ENCODE data around the gene PUS7. TPM values are rescaled to one million over a fixed set of nuclear protein-coding genes. Genes with fewer than 3 reads are reported as not detected.
"Not testable (repeated sequence)": the region's sequence is repeated elsewhere in the genome, so short reads cannot be mapped to it uniquely, and the experiment has no call there.

Gene PUS7
- total and polyA plus RNA-seq, 8 donors, result 0.58 to 24.2 (median 9.2) TPM

DNA sequence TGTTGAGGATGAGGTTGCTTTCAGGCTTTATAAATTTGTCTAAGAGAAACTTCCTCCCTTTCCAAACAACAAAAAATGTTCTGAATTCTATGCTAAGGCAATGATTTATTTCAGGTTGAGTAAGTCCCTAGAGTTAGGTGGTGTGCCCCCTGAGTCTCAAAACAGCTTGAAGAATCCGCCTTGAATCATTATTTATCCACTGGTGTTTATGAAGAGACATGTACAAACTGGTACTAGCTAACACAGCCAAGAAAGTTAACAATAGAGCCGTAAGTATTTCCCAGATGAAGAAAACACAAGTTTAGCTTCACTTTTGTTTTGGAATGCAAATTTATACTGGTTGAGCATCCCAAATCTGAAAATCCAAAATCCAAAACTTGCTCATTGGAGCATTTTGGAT is 67.2 kb downstream of the PUS7 start:
- no peaks in the 10 kb centered on the region for H3K9me3 ChIP-seq
- TF ChIP-seq POLR2A (IDR thresholded peaks at IDR 0.05) (no peak), EP300 (IDR thresholded peaks at IDR 0.05) (no peak), POLR2AphosphoS5 (IDR thresholded peaks at IDR 0.05) (no peak)
- TF ChIP-seq, protein P1, sequence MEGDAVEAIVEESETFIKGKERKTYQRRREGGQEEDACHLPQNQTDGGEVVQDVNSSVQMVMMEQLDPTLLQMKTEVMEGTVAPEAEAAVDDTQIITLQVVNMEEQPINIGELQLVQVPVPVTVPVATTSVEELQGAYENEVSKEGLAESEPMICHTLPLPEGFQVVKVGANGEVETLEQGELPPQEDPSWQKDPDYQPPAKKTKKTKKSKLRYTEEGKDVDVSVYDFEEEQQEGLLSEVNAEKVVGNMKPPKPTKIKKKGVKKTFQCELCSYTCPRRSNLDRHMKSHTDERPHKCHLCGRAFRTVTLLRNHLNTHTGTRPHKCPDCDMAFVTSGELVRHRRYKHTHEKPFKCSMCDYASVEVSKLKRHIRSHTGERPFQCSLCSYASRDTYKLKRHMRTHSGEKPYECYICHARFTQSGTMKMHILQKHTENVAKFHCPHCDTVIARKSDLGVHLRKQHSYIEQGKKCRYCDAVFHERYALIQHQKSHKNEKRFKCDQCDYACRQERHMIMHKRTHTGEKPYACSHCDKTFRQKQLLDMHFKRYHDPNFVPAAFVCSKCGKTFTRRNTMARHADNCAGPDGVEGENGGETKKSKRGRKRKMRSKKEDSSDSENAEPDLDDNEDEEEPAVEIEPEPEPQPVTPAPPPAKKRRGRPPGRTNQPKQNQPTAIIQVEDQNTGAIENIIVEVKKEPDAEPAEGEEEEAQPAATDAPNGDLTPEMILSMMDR (IDR thresholded peaks at IDR 0.05), result no peak
- no peak overlapping the region for H3K27ac ChIP-seq
- H3K36me3 ChIP-seq, result peaks cover 0 to 38% (median 28%) of the 10 kb centered on the region in 4 donors
- 26 to 71% (median 63%) methylated on average over 2 of the region's 2 CpGs for WGBS, 5 donors
- intact Hi-C loops (cut with DNase I; ENCODE audit: low total_unique reads), result no loop called here
- H3K4me1 ChIP-seq, result peaks cover 0 to 10% (median 3%) of the 10 kb centered on the region in 4 donors
- no peak for DNase-seq
- no peak overlapping the region for H3K4me3 ChIP-seq
- no peaks in the 10 kb centered on the region for H3K27me3 ChIP-seq

DNA sequence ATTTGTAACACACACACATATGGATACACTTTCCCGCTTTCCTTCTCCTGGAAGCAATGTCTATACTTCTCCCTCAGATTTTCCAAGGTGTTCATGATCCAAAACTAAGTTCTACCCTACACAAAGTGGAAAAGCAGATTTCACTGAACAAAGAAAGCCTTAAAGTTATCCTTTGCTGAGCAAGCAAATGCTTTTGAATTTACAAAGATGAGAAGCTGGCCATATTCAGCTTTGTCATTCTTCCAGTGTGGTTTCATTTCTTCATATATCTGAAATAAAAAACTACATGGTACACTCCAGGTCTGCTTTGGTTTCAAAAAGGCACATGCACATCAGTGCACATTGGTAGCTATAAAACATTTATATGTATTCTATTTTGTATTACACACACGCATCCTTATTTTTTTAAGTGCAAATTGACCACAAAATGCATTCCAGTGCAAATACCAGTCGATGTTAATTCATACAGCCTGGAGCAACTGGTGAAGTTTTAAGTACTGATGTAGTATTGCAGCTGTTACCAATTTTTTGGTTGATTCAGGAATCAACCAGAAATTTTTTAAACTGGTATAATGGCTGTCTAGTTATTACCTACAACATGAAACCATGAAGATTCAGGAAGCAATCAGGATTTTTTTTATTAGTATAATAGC is 67.8 kb downstream of the PUS7 start:
- H3K27me3 ChIP-seq, result no peaks in the 10 kb centered on the region
- H3K36me3 ChIP-seq, result peaks cover 0 to 31% (median 26%) of the 10 kb centered on the region in 4 donors
- 56 to 66% (median 59%) methylated on average over 3 of the region's 3 CpGs for WGBS, 5 donors
- peaks cover 0 to 10% (median 3%) of the 10 kb centered on the region in 4 donors for H3K4me1 ChIP-seq
- H3K9me3 ChIP-seq, result no peaks in the 10 kb centered on the region
- no peak overlapping the region for H3K4me3 ChIP-seq
- TF ChIP-seq, protein P1 (IDR thresholded peaks at IDR 0.05), result no peak
- TF ChIP-seq EP300 (IDR thresholded peaks at IDR 0.05) (no peak), POLR2AphosphoS5 (IDR thresholded peaks at IDR 0.05) (no peak), POLR2A (IDR thresholded peaks at IDR 0.05) (no peak)
- no peak for DNase-seq
- H3K27ac ChIP-seq, result no peak overlapping the region
- intact Hi-C loops (cut with DNase I; ENCODE audit: low total_unique reads), result no loop called here

- Histone ChIP-seq H3K4me3 (no peak overlapping the region), H3K4me1 (peaks cover 0 to 10% (median 3%) of the 10 kb centered on the region in 4 donors), H3K36me3 (peaks cover 0 to 11% (median 8%) of the 10 kb centered on the region in 4 donors), H3K9me3 (no peaks in the 10 kb centered on the region), H3K27me3 (no peaks in the 10 kb centered on the region), H3K27ac (no peak overlapping the region)
- intact Hi-C loops (cut with DNase I; ENCODE audit: low total_unique reads), result no loop called here
- TF ChIP-seq EP300 (IDR thresholded peaks at IDR 0.05) (no peak), POLR2AphosphoS5 (IDR thresholded peaks at IDR 0.05) (no peak), POLR2A (IDR thresholded peaks at IDR 0.05) (no peak)
- TF ChIP-seq, protein P1 (IDR thresholded peaks at IDR 0.05), result no peak
- DNase-seq, result peak in 1 of 2 donors; percentile 23
- WGBS, 5 donors, result 69 to 82% (median 79%) methylated on average over 2 of the region's 2 CpGs
These were observed 70.0 kb downstream of the PUS7 start for GRCh38 chr7:105452085-105452484.

GRCh38 chr7:105450870-105451269 is 71.2 kb downstream of the PUS7 start:
- H3K9me3 ChIP-seq; H3K36me3 ChIP-seq; H3K27me3 ChIP-seq; H3K27ac ChIP-seq; intact Hi-C loops (cut with DNase I; ENCODE audit: low total_unique reads); H3K4me3 ChIP-seq; DNase-seq: not testable (repeated sequence)
- 77 to 96% (median 92%) methylated on average over 5 of the region's 5 CpGs for WGBS, 5 donors
- H3K4me1 ChIP-seq, result peaks cover 0 to 10% (median 3%) of the 10 kb centered on the region in 4 donors

- Histone ChIP-seq H3K27ac (no peak overlapping the region), H3K27me3 (no peaks in the 10 kb centered on the region), H3K4me3 (no peak overlapping the region), H3K4me1 (peaks cover 0 to 10% (median 3%) of the 10 kb centered on the region in 4 donors), H3K36me3 (no peaks in the 10 kb centered on the region), H3K9me3 (no peaks in the 10 kb centered on the region)
- TF ChIP-seq, protein P1 (IDR thresholded peaks at IDR 0.05), result no peak
- TF ChIP-seq EP300 (IDR thresholded peaks at IDR 0.05) (no peak), POLR2A (IDR thresholded peaks at IDR 0.05) (no peak), POLR2AphosphoS5 (IDR thresholded peaks at IDR 0.05) (no peak)
- no peak for DNase-seq
- intact Hi-C loops (cut with DNase I; ENCODE audit: low total_unique reads), result no loop called here
- 85 to 93% (median 88%) methylated on average over 8 of the region's 8 CpGs for WGBS, 5 donors
These were observed 71.8 kb downstream of the PUS7 start for GRCh38 chr7:105450177-105450861.

Measured in stomach (tissue), 9 donors.